Stimulated activated CD8-positive, alpha-beta memory T cell treated with anti-CD3 and anti-CD28 coated beads, Interleukin-15, amount 100 ng/mL, for 48 hours (primary cell): Measurements from ENCODE around the gene ANKRD16.
"Not testable (repeated sequence)": the region's sequence is repeated elsewhere in the genome, so short reads cannot be mapped to it uniquely, and the experiment has no call there.

Experiments used
- DNase-seq, 2 donors: peaks; one replicate each; pipeline ENCODE4 v3.0.0-alpha.2; 2020; ENCODE audit warnings: low read depth in 2 of 2

ANKRD16 gene

GRCh38 chr10:5835446-5836095, 54.1 kb downstream of the ANKRD16 start:
- DNase-seq, result no peak

GRCh38 chr10:5833814-5834213, 55.9 kb downstream of the ANKRD16 start:
- DNase-seq, result no peak

GRCh38 chr10:5832946-5833345, 56.7 kb downstream of the ANKRD16 start:
- no peak for DNase-seq

- DNase-seq, result no peak
These were observed 58.3 kb downstream of the ANKRD16 start for GRCh38 chr10:5831446-5831782.

GRCh38 chr10:5830629-5831445, 58.9 kb downstream of the ANKRD16 start:
- no peak for DNase-seq

GRCh38 chr10:5829267-5829666, 60.4 kb downstream of the ANKRD16 start:
- DNase-seq, result no peak

GRCh38 chr10:5828725-5829124, 61.0 kb downstream of the ANKRD16 start:
- no peak for DNase-seq

- DNase-seq, result no peak
These were observed 61.9 kb downstream of the ANKRD16 start for GRCh38 chr10:5827841-5828240.

- not testable (repeated sequence) for DNase-seq
These were observed 63.2 kb downstream of the ANKRD16 start for GRCh38 chr10:5826511-5826910.

GRCh38 chr10:5818894-5819293, 70.8 kb downstream of the ANKRD16 start:
- DNase-seq, result no peak

GRCh38 chr10:5818048-5818331, 71.7 kb downstream of the ANKRD16 start:
- DNase-seq, result no peak

- DNase-seq, result peak in 1 of 2 donors; percentile 30
These were observed 72.2 kb downstream of the ANKRD16 start for GRCh38 chr10:5817322-5818047.

- DNase-seq, result no peak
These were observed 73.5 kb downstream of the ANKRD16 start for GRCh38 chr10:5816170-5816569.

- DNase-seq, result no peak
These were observed 75.3 kb downstream of the ANKRD16 start for GRCh38 chr10:5814110-5815107.

- DNase-seq, result peak; percentile 94 to 96
These were observed 76.2 kb downstream of the ANKRD16 start, which contains the start of gene GDI2 for GRCh38 chr10:5813341-5814109. GDI2 (minus strand) TSS chr10:5813434; CDS start chr10:5813258, 176 bp downstream.

- no peak for DNase-seq
These were observed 76.7 kb downstream of the ANKRD16 start for GRCh38 chr10:5813091-5813340.

- DNase-seq, result peak; percentile 20 to 25
These were observed 77.2 kb downstream of the ANKRD16 start for GRCh38 chr10:5812283-5813090.
